NCI-H748 (cell line): ENCODE measurements around the gene NEURL1B.

ENCODE experiments used
- DNase-seq: peaks from one replicate; lab custom pipeline; 2025; ENCODE audit not compliant: unreplicated experiment; lab: John Stamatoyannopoulos, UW

NEURL1B gene

DNA sequence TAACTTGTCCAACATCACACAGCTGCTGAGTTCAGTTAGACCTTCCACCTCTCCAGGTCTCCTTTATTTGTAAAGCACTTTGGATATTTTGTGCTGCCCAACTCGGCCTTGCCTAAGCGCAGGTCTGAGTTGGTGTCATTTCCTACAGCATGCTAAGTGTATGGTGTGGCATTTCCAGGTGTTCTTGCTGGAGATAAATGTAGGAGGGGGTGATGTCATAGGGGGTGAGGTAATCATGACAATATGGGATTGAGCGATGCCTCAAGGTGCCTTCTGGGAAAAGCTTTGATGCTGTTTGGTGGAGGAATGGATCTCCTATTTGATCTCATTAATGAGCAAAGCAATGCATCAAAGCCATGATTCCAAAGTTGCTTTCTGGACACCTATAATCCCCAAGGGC, 32.3 kb upstream of the NEURL1B start:
- DNase-seq = no peak

DNA sequence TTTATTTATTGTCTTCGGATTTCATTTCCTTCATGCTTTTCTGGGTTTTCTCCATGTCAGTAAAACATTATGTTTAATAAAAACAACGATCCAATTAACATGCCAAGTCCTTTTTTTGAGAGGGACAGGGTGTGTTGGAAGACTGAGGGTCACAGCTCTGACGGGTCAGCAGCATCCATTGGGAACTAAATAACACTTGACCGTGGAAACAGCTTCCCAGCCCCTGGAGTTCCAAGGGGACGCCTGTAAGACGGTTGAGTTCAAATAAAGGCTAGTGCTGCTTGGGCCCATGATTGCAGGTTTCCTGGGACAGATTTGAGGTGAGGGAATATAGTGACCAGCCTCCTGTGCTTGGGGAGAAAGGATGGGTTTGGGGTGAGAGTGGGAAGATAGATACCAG, 30.4 kb upstream of the NEURL1B start:
- DNase-seq = no peak

- DNase-seq = no peak
These were observed 29.1 kb upstream of the NEURL1B start for GRCh38 chr5:172611913-172612312.

DNA sequence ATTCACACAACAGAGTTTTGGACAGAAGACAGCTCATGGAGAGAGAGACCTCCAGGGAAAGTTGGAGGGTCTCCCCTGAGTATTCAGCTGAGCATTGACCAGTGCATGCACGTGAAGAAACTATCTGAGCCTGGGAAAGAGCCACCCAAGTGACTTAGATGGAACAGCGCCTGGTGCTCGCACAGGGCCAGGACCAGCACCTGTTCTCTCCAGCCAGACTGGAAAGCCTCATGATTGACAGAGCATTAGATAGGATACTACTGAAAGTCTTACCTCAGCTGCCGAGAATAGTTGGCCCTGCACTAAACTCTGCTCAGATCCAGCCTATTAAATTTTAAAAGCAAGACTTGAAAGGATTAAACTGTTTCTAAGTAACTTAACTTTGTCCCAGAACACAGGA, 28.3 kb upstream of the NEURL1B start:
- no peak for DNase-seq

DNA sequence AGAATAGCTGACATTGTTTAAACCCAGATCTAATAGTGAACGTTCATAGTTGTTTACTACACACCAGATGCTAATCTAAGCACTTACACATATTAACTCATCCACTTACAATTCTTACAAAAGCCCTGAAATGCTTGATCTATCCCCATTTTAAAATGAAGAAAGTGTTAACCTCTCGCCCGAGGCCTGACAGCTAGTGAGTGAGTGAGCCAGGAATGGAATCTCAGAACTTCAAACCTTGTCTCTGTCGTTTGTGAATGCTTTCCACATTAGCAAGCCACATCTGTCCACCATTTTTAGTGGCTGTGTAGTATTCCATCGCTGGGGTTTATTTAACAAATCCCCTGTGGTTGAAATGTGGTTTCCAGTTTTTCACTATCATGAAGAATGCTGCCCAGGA, 24.9 kb upstream of the NEURL1B start:
- no peak for DNase-seq

DNA sequence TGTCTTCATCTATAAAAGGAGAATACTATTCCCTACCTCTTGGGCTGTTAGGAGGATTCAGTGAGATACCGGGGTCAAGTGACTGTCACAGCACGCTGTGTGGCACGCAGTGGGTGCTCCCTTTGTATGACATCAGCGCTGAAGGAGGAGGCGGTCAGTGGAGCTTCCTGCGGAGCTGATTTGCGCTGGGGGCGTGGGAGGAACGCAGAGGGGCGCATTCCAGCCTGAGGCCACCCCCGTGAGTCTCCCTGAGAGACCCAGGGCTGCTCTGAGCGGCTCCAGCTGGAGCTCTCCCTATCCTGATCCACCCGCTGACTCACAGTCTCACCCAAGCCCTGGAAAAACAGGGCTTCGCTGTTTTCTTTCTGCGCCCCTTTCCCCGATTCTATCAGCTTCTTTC, 24.3 kb upstream of the NEURL1B start:
- no peak for DNase-seq

DNA sequence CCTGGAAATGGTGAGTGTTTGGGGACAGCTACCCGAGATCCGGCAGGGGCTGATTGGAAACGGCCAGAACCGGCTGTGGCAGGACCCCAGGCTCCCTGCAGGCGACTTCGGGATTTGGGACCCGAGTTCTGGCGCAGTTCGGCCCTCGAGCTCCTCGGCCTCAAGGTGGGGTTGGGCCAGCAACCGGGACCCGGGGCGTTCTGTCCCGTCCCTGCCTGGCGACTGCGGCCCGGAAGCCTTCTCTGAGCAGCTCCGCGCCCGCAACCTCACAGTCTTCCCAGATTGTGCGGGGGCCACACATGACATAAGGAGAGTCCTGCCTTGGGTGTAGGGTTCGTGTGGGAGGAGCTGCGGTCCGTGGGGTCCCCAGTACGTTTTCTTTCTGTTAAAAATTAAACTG, 23.2 kb upstream of the NEURL1B start:
- DNase-seq = no peak

- no peak for DNase-seq
These were observed 22.3 kb upstream of the NEURL1B start for GRCh38 chr5:172618574-172619365.

GRCh38 chr5:172620506-172620905, 20.6 kb upstream of the NEURL1B start:
- DNase-seq = no peak

DNA sequence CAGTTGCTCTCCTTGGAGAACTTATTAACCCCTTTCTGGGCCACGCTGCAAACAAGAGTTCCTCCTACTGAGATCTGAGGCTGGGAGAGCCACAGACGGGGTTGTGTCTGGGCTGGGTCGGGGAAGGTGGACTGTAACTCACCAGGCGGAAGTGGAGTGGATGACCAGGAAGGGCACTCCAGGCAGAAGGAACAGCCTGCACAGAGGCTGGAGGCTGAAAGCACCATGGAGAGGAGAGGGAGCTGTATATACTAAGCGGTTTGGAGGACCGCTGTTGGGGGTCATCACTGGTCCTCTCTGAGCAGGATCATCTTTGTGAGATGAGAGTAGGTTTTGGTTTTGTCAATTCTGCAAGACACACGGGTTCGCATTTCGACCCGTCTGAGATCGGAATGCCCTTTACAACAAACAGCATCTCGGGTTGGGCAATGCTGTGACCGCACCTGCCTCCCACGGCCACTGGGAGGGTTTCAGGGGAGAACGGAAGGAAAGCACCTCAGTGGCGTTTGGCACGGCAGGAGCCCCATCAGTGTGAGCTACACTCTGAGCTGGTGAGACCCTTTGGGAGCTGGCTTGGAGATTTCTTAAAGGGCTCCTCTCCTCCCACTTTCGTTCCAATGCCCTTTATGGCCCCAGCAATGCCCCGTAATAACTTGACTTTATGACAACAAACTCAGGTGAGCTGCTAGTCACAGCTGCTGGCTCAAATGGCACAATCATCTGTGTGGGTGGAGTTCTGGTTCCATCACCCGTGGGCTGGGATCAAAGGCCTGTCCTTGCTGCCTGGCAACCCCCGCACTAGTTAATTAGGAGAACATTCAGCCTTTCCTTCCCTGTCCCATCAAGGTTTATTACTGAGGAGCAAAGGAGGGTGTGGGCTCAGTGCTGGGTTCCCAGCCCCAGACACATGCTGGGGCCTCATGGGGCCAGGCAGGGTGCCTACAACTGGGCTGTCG, 18.7 kb upstream of the NEURL1B start:
- DNase-seq = peak; percentile 4

GRCh38 chr5:172623313-172623980, 17.6 kb upstream of the NEURL1B start:
- no peak for DNase-seq

GRCh38 chr5:172624083-172624995, 16.7 kb upstream of the NEURL1B start:
- DNase-seq = no peak

DNA sequence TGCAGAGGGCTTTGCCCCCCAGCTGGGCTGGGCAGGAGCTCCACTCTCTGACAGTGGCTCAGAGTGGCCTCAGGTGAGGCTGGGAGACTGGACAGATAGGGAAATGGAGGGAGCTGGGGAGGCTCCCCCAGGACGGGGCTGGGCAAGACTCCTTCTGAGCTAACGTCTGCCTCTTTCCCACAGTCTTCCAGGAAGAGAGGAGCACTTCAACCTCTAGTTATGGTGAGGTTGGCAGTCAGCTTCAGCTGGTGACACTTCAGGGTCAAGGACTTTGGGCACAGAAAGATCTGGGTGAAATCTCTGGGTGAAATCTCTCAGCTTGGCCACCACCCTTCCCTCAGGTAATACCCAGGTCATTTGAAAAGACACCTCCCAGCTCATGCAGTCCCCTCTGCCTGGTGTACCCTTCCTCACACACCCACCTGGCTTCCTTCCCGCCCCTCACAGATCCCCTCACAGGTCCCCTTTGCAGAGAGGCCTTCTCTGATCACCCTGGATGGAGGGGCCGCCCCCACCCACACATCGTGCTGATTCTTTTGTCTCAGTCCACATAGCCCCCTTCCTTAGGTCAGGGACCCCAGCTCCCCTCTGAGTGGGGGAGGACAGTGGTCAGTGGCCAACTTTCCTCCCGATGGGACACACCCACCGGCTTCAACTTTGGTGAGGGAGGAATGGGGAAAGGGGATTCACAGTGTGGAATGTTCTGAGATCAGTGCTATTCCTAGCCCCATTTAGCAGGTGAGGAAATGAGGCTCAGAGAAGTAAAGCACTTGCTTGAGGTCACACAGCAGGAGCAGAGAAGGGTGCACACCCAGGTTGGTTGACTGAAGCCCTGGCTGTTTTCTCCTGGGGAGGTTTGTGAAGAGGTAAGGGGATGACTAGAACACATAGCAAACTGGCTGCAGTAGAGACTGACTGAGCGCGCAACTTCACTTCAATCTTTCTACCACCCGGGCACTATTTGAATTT, 15.8 kb upstream of the NEURL1B start:
- DNase-seq = no peak

DNA sequence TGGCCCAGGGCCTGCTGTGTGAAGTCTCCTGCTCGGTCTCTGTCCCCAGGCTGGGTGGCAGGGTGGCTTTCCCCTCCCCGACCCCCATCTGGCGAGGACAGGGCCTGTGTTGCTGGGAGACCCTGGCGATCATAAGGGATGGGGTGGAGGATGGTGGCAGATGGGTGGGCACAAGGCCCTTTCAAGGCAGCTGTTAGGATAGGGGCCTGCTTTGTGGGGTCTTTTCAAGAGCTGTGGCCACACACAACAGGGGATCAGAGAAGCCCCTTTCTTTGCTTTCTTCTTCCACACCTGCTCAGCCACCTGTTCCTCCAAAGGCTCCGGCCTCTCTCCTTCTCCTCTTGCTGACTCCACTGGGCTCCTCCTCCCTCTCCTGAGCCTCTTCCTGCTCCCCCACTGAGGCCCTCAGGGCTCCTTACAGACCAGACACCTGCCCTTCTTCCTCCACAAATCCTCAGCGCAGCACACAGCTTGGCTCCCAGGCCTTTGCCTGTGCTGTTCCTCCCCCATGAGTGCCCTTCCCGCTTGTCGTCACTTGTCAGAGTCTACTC, 15.0 kb upstream of the NEURL1B start:
- no peak for DNase-seq

DNA sequence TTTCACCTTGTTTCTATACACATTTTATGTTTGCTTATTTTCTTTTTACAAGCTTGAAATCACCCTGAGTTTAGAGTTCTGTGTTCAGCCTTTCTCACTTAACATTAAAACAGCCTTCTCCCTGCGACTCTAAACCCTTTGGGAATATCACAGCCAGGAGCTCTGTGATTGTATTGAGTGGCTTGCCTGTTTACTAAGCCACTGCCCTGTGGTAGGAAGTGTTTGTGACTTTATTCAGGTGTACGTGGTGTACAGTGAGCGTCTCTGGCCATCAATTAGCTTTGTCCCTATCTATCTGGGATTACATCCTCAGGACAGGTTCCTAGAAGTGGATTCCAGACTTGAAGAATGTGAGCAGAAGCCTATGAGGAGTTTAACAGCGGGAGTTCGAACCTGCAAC, 11.0 kb upstream of the NEURL1B start:
- DNase-seq = no peak

DNA sequence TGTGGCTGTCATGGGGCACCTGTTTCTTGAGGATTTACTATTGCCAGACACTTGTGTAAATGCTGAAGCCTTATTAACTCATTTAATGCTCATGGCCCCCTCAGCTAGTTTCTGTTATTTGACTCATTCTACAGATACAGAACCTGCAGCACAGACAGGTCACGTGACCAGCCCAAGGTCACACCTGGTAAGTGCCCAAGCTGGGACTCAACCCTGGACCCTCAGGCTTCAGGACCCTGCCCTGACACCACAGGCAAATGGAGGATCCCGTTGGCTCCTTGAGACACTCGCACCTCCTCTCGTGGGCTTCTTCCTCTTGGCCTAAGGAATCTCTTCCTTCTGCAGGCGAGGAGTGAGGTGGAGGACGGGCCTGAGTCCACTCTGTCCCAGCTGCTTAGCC, 10.6 kb upstream of the NEURL1B start:
- DNase-seq = no peak

DNA sequence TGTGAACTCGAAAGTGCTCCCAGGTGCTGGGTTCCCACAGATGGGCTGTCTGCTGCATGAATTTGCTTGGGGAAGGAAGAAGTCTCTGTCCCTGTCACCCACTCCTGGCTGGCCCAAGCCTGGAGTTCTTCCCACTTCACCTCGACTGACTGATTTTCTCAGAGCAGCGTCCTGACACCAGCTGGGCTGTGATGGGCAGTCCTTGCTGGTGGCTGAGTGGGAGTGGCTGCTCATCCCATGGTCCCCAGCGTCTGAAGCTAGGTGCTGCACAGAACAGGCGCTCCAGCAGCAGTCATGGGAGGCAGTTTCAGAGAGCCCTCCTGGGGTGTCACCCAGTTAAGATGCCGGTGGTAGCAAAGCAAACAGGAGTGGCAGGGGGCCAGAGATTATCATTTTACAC, 10.1 kb upstream of the NEURL1B start:
- DNase-seq = no peak

GRCh38 chr5:172632346-172633092, 8.5 kb upstream of the NEURL1B start:
- no peak for DNase-seq
